DMS 273 (cell line): Measurements from ENCODE around the gene GBF1.
"Not testable (repeated sequence)": the region's sequence is repeated elsewhere in the genome, so short reads cannot be mapped to it uniquely, and the experiment has no call there.

Source experiments
- DNase-seq: peaks from one replicate; lab custom pipeline; 2025; ENCODE audit not compliant: unreplicated experiment; lab: John Stamatoyannopoulos, UW

GBF1 gene

GRCh38 chr10:102245082-102245931 is at the start of gene GBF1:
Gene GBF1 (plus strand): TSS chr10:102245532. CDS start chr10:102258939, 13,407 bp downstream.
- DNase-seq = peak; percentile 99

- DNase-seq = no peak
Observed at GRCh38 chr10:102196893-102197292, 48.4 kb upstream of the GBF1 start.

GRCh38 chr10:102198027-102198426 is 47.3 kb upstream of the GBF1 start:
- no peak for DNase-seq

- DNase-seq = no peak
Observed at GRCh38 chr10:102200751-102201640, 44.3 kb upstream of the GBF1 start.

- DNase-seq = no peak
Observed at GRCh38 chr10:102202386-102202785, 42.9 kb upstream of the GBF1 start.

GRCh38 chr10:102208311-102209035 is 36.9 kb upstream of the GBF1 start:
- DNase-seq = peak; percentile 59

- no peak for DNase-seq
Observed at GRCh38 chr10:102211615-102212299, 33.6 kb upstream of the GBF1 start.

- not testable (repeated sequence) for DNase-seq
Observed at GRCh38 chr10:102213599-102213998, 31.7 kb upstream of the GBF1 start.

GRCh38 chr10:102219370-102219769 is 26.0 kb upstream of the GBF1 start:
- no peak for DNase-seq

- DNase-seq = peak; percentile 16
Observed at GRCh38 chr10:102220612-102221011, 24.7 kb upstream of the GBF1 start.

- no peak for DNase-seq
Observed at GRCh38 chr10:102222797-102223196, 22.5 kb upstream of the GBF1 start.

- no peak for DNase-seq
Observed at GRCh38 chr10:102225646-102226541, 19.4 kb upstream of the GBF1 start, which contains the start of gene ELOVL3. Gene ELOVL3 (plus strand): TSS chr10:102226299. CDS start chr10:102226549, 250 bp downstream.

- DNase-seq = no peak
Observed at GRCh38 chr10:102226542-102226870, 18.8 kb upstream of the GBF1 start.

GRCh38 chr10:102227050-102227449 is 18.3 kb upstream of the GBF1 start:
- DNase-seq = no peak

GRCh38 chr10:102229810-102230263 is 15.5 kb upstream of the GBF1 start:
- peak; percentile 89 for DNase-seq

GRCh38 chr10:102230264-102230860 is 15.0 kb upstream of the GBF1 start:
- DNase-seq = peak; percentile 93

GRCh38 chr10:102230861-102231356 is 14.4 kb upstream of the GBF1 start:
- DNase-seq = peak; percentile 74

GRCh38 chr10:102231357-102232318 is 13.7 kb upstream of the GBF1 start:
- peak; percentile 73 for DNase-seq
